H1 (cell line): ENCODE data around the gene ZNF593. TPM values are rescaled to one million over a fixed set of nuclear protein-coding genes. Genes with fewer than 3 reads are reported as not detected.

ENCODE experiments used
- CTCF ChIA-PET: fragments of 300-600 bp; sonication (Branson Sonifier 250); formaldehyde crosslinking; loops from one replicate; lab custom pipeline; 2021; ENCODE audit not compliant: partially characterized antibody; lab: Charles Lee
- POLR2A ChIA-PET: fragments of 300-600 bp; sonication (Branson Sonifier 250); formaldehyde crosslinking; loops from one replicate; lab custom pipeline; 2021; ENCODE audit warnings: inconsistent platforms; ENCODE audit not compliant: partially characterized antibody; lab: Charles Lee
- DNase-seq, 2 experiments: peaks; one replicate each; pipeline versions ENCODE4 v3.0.0 to v3.0.0-alpha.2; 2010 to 2022; ENCODE audit warnings: low spot score in 2 of 2, low read depth in 1 of 2, mixed read lengths in 1 of 2
- FAIRE-seq: peaks from 2 replicates; lab custom pipeline; 2011; peaks lifted over from hg19 to GRCh38; lab: Jason Lieb, UNC
- H2AFZ ChIP-seq: 2 replicates; pipeline ENCODE4 v1.8.1; 2012; ENCODE audit warnings: low read length, inconsistent platforms
- H2AK5ac ChIP-seq: 2 replicates; pipeline ENCODE4 v1.6.1; 2013; ENCODE audit warnings: low read depth, low read length
- H2BK120ac ChIP-seq: replicated peaks from 2 replicates; pipeline ENCODE3; 2013; ENCODE audit warnings: low read depth, low read length, inconsistent platforms
- H2BK12ac ChIP-seq: 2 replicates; pipeline ENCODE4 v1.6.1; 2013; ENCODE audit warnings: low read depth, low read length
- H2BK15ac ChIP-seq: 2 replicates; pipeline ENCODE4 v1.6.1; 2013; ENCODE audit warnings: low read length
- H2BK20ac ChIP-seq: 2 replicates; pipeline ENCODE4 v1.6.1; 2013; ENCODE audit warnings: low read length
- H2BK5ac ChIP-seq: 2 replicates; pipeline ENCODE4 v1.6.1; 2013; ENCODE audit warnings: low read depth, low read length
- H3K14ac ChIP-seq: 2 replicates; pipeline ENCODE4 v1.6.1; 2013; ENCODE audit warnings: inconsistent platforms; ENCODE audit not compliant: insufficient read length
- H3K18ac ChIP-seq: 2 replicates; pipeline ENCODE4 v1.6.1; 2013; ENCODE audit warnings: low read length; ENCODE audit errors: extremely low read depth
- H3K23ac ChIP-seq: 2 replicates; pipeline ENCODE4 v1.6.1; 2013; ENCODE audit warnings: inconsistent platforms; ENCODE audit not compliant: insufficient read length
- H3K23me2 ChIP-seq: 2 replicates; pipeline ENCODE4 v1.6.1; 2013; ENCODE audit warnings: low read depth, low read length
- H3K27ac ChIP-seq: 2 replicates; pipeline ENCODE4 v1.6.1; 2011; ENCODE audit warnings: low read depth, low read length, inconsistent platforms
- H3K27me3 ChIP-seq, 4 experiments: replicated peaks in 1 of 4; 1 replicate in 1 of 4; 2 replicates in 3 of 4; pipeline versions ENCODE4 v1.6.1 to v1.8.1; 2011 to 2013; ENCODE audit warnings: low read length in 3 of 4, mild to moderate bottlenecking in 3 of 4, inconsistent platforms in 2 of 4, mixed read lengths in 2 of 4, moderate library complexity in 1 of 4; ENCODE audit not compliant: control insufficient read depth in 3 of 4, insufficient read depth in 3 of 4; ENCODE audit errors: extremely low read depth in 1 of 4
- H3K36me3 ChIP-seq, 4 experiments: 2 replicates each; pipeline versions ENCODE4 v1.6.1 to v1.8.1; 2011 to 2013; ENCODE audit warnings: mild to moderate bottlenecking in 4 of 4, low read length in 3 of 4, moderate library complexity in 2 of 4, control low read depth in 1 of 4, inconsistent platforms in 1 of 4; ENCODE audit not compliant: insufficient read depth in 4 of 4, control insufficient read depth in 2 of 4
- H3K4ac ChIP-seq: replicated peaks from 2 replicates; pipeline ENCODE3; 2013; ENCODE audit warnings: low read length, low read depth, mixed read lengths, inconsistent platforms; ENCODE audit not compliant: insufficient read length
- H3K4me1 ChIP-seq, 4 experiments: replicated peaks in 1 of 4; 1 replicate in 1 of 4; 2 replicates in 3 of 4; pipeline versions ENCODE4 v1.6.1 to v1.8.1; 2011 to 2013; ENCODE audit warnings: low read length in 3 of 4, inconsistent platforms in 2 of 4, mixed read lengths in 1 of 4; ENCODE audit not compliant: insufficient read depth in 4 of 4, control insufficient read depth in 3 of 4
- H3K4me2 ChIP-seq, 2 experiments: 2 replicates each; pipeline versions ENCODE4 v1.6.1 to v1.8.1; 2011 to 2013; ENCODE audit warnings: low read depth in 2 of 2, low read length in 2 of 2, control low read depth in 1 of 2, inconsistent platforms in 1 of 2, mild to moderate bottlenecking in 1 of 2; ENCODE audit not compliant: insufficient read depth in 1 of 2
- H3K4me3 ChIP-seq, 4 experiments: fragments of 200-600, 300-600 bp in 1 of 4; sonication (generic), shearing (Covaris generic), sonication (Bioruptor Twin) in 1 of 4; 2 replicates each; pipeline versions ENCODE4 v1.5.1 to v1.8.1; 2011 to 2016; ENCODE audit warnings: low read length in 4 of 4, low read depth in 3 of 4, control low read depth in 2 of 4, inconsistent platforms in 2 of 4, mild to moderate bottlenecking in 2 of 4, mixed read lengths in 1 of 4, moderate library complexity in 1 of 4; ENCODE audit not compliant: insufficient read depth in 2 of 4; ENCODE audit errors: extremely low read depth in 1 of 4
- H3K56ac ChIP-seq: replicated peaks from 2 replicates; pipeline ENCODE3; 2013; ENCODE audit warnings: low read depth, mild to moderate bottlenecking, mixed read lengths, low read length, inconsistent platforms; ENCODE audit not compliant: insufficient read length
- H3K79me1 ChIP-seq: 2 replicates; pipeline ENCODE4 v1.6.1; 2013; ENCODE audit warnings: low read depth, low read length, control low read depth
- H3K79me2 ChIP-seq, 2 experiments: 2 replicates each; pipeline versions ENCODE4 v1.6.1 to v1.8.1; 2012 to 2013; ENCODE audit warnings: low read length in 2 of 2, mild to moderate bottlenecking in 2 of 2, inconsistent platforms in 1 of 2; ENCODE audit not compliant: insufficient read depth in 2 of 2, control insufficient read depth in 1 of 2
- H3K9ac ChIP-seq, 4 experiments: replicated peaks in 1 of 4; 1 replicate in 1 of 4; 2 replicates in 3 of 4; pipeline versions ENCODE4 v1.6.1 to v1.8.1; 2011 to 2013; ENCODE audit warnings: low read depth in 3 of 4, low read length in 3 of 4, control low read depth in 2 of 4, mild to moderate bottlenecking in 2 of 4, moderate library complexity in 2 of 4, inconsistent platforms in 1 of 4; ENCODE audit errors: extremely low read depth in 1 of 4
- H3K9me3 ChIP-seq, 2 experiments: 2 replicates each; pipeline versions ENCODE4 v1.6.1 to v1.8.1; 2012 to 2013; ENCODE audit warnings: mild to moderate bottlenecking in 2 of 2, moderate library complexity in 2 of 2, control low read depth in 1 of 2, inconsistent platforms in 1 of 2, low read depth in 1 of 2, low read length in 1 of 2, mixed read lengths in 1 of 2; ENCODE audit not compliant: insufficient read depth in 2 of 2
- H4K20me1 ChIP-seq, 2 experiments: replicated peaks in 1 of 2; 2 replicates each; pipeline versions ENCODE3 to v1.8.1; 2011 to 2013; ENCODE audit warnings: inconsistent platforms in 2 of 2, low read length in 2 of 2, mild to moderate bottlenecking in 1 of 2; ENCODE audit not compliant: insufficient read depth in 2 of 2, control insufficient read depth in 1 of 2
- H4K5ac ChIP-seq: 2 replicates; pipeline ENCODE4 v1.6.1; 2013; ENCODE audit warnings: low read length, low read depth, mixed read lengths, inconsistent platforms; ENCODE audit not compliant: insufficient read length
- H4K8ac ChIP-seq: 2 replicates; pipeline ENCODE4 v1.8.0; 2013; ENCODE audit warnings: mild to moderate bottlenecking, moderate library complexity, low read length, inconsistent platforms; ENCODE audit not compliant: insufficient read depth; ENCODE audit errors: extremely low read depth
- H4K91ac ChIP-seq: replicated peaks from 2 replicates; pipeline ENCODE3; 2013; ENCODE audit warnings: low read length, mixed read lengths, inconsistent platforms; ENCODE audit not compliant: insufficient read length
- ATF3 ChIP-seq: IDR thresholded peaks from 2 replicates; pipeline ENCODE4 v1.6.1; 2011; ENCODE audit warnings: low read depth, mild to moderate bottlenecking, low read length; ENCODE audit not compliant: insufficient read depth
- HDAC6 ChIP-seq: IDR thresholded peaks from one replicate; pipeline ENCODE4 v1.7.1; 2012; ENCODE audit warnings: low read depth, mild to moderate bottlenecking, inconsistent platforms, low read length, moderate library complexity
- JUND ChIP-seq: IDR thresholded peaks from 2 replicates; pipeline ENCODE4 v1.6.1; 2011; ENCODE audit warnings: mild to moderate bottlenecking, improper control_type of control experiment, low read length
- POLR2A ChIP-seq, 2 experiments: IDR thresholded peaks; 1 replicate in 1 of 2; 2 replicates in 1 of 2; pipeline ENCODE4 v1.6.1; 2011; ENCODE audit warnings: low read depth in 2 of 2, low read length in 2 of 2, mild to moderate bottlenecking in 2 of 2; ENCODE audit errors: control extremely low read depth in 1 of 2
- RAD21 ChIP-seq, 2 experiments: IDR thresholded peaks in 1 of 2; conservative IDR thresholded peaks in 1 of 2; 2 replicates each; pipeline ENCODE4 v1.6.1; 2011; ENCODE audit warnings: low read depth in 2 of 2, low read length in 2 of 2, improper control_type of control experiment in 1 of 2, inconsistent platforms in 1 of 2, mild to moderate bottlenecking in 1 of 2, moderate library complexity in 1 of 2
- RBBP5 ChIP-seq: IDR thresholded peaks from 2 replicates; pipeline ENCODE4 v1.7.1; 2012; ENCODE audit warnings: low read depth, mild to moderate bottlenecking, inconsistent platforms, low read length, moderate library complexity, borderline replicate concordance
- RFX5 ChIP-seq: IDR thresholded peaks from 2 replicates; pipeline ENCODE4 v1.6.1; 2011; ENCODE audit warnings: low read depth, low read length, improper control_type of control experiment, borderline replicate concordance
- SIRT6 ChIP-seq: IDR thresholded peaks from one replicate; pipeline ENCODE4 v1.7.1; 2012; ENCODE audit warnings: low read length, inconsistent platforms
- SIX5 ChIP-seq: IDR thresholded peaks from 2 replicates; pipeline ENCODE4 v1.6.1; 2011; ENCODE audit warnings: mild to moderate bottlenecking, low read depth, low read length
- SP1 ChIP-seq: IDR thresholded peaks from 2 replicates; pipeline ENCODE4 v1.6.1; 2011; ENCODE audit warnings: low read depth, low read length
- TAF7 ChIP-seq: optimal IDR thresholded peaks from 2 replicates; pipeline ENCODE3; 2011; ENCODE audit warnings: low read depth, mild to moderate bottlenecking, inconsistent platforms, low read length, moderate library complexity, borderline replicate concordance
- WGBS, 2 experiments: shearing (Covaris generic) in 1 of 2; methylation state at CpG; one replicate each; pipeline versions ENCODE4 v1.1.6 to v1.1.7; 2013 to 2015; ENCODE audit warnings: low lambda C conversion rate in 2 of 2, mixed read lengths in 2 of 2, inconsistent platforms in 1 of 2, low coverage in 1 of 2, missing lambda C conversion rate in 1 of 2; ENCODE audit not compliant: insufficient replicate concordance in 2 of 2, insufficient coverage in 1 of 2, insufficient read length in 1 of 2; ENCODE audit errors: extremely low coverage in 1 of 2, missing lambda C conversion rate in 1 of 2; 5-methylcytosine and 5-hydroxymethylcytosine counted together
- polyA plus RNA-seq, 7 experiments: library from polyadenylated mRNA; depleted of rRNA in 3 of 7; stranded (reverse) in 5 of 7; unstranded in 2 of 7; fragments of >200 nt in 5 of 7; fragments of 200-250 nt in 2 of 7; gene quantifications; 1 replicate in 5 of 7; 2 replicates in 1 of 7; 4 replicates in 1 of 7; pipeline versions ENCODE4 v1.2.1 to v1.2.3, GENCODE V29; 2011 to 2013; ENCODE audit warnings: missing spikeins in 2 of 7, mixed read lengths in 2 of 7
- total RNA-seq: library from RNA; stranded (reverse); fragmentation: NEBNext Ultra II Directional; extraction: Animal tissue kit (Norgen Biotek cat#: 25700); gene quantifications from 2 replicates; pipeline ENCODE4 v1.2.1, GENCODE V29; 2021

Gene ZNF593
- total and polyA plus RNA-seq, 2 of the 8 experiments (the other 6 are each of a cell fraction or from before 2014, with no cell fraction given) = 38.2 to 68.0 TPM

DNA sequence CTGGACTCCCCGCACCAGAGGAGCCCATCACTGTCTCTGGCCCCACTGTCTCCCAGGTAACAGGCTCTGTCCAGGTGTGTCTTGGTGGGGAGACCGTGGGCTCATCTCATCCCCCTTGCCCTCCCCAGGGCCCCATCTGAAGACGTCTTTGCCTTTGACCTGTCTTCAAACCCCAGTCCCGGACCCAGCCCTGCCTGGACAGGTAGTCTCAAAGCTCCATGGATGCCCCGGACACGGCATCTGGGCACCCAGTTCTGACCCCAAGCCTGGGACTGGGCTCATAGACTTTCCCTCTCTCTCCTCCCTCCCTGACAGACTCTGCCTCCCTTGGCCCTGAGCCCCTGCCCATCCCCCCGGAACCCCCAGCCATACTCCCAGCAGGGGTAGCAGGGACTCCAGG is 14.4 kb downstream of the ZNF593 start:
- Histone ChIP-seq H3K79me2 (no peaks in the 10 kb centered on the region), H3K23ac (no peak overlapping the region), H2BK120ac (no peak overlapping the region), H2BK20ac (no peak overlapping the region), H4K20me1 (peaks cover 0 to 2% of the 10 kb centered on the region in 2 experiments), H3K56ac (no peak overlapping the region), H3K14ac (no peak overlapping the region), H2AFZ (no peak overlapping the region), H3K18ac (no peak overlapping the region), H4K5ac (no peak overlapping the region)
- WGBS, 2 experiments = 83% methylated on average over 5 of the region's 7 CpGs; no CpG with 5 or more reads in 1 of the 2 experiments
- FAIRE-seq = no peak
- TF ChIP-seq JUND (no peak), SP1 (no peak), RBBP5 (no peak), ATF3 (no peak), POLR2A (IDR thresholded peaks at IDR 0.05; ENCODE audit: control extremely low read depth in 1 of 2, low read depth in 2 of 2, low read length in 2 of 2) (no peak), RFX5 (no peak), TAF7 (no peak), HDAC6 (no peak), RAD21 (IDR thresholded peaks at IDR 0.05 in 1 of 2, conservative IDR thresholded peaks at IDR 0.05 in 1 of 2; ENCODE audit: low read depth in 2 of 2, low read length in 2 of 2) (no peak), SIRT6 (no peak), SIX5 (no peak)
- TF ChIP-seq, all 59 proteins: peak for 0
- Histone ChIP-seq H3K4ac (no peak overlapping the region), H4K8ac (no peak overlapping the region), H3K9me3 (no peaks in the 10 kb centered on the region), H3K4me1 (no peaks in the 10 kb centered on the region), H3K27me3 (no peaks in the 10 kb centered on the region), H3K9ac (no peak overlapping the region), H3K4me2 (no peak overlapping the region), H3K4me3 (no peak overlapping the region), H3K79me1 (no peaks in the 10 kb centered on the region), H3K36me3 (peaks cover 0 to 4% (median 3%) of the 10 kb centered on the region in 4 experiments; a peak in 4 of 8 replicates), H4K91ac (no peak overlapping the region), H2AK5ac (no peak overlapping the region), H3K23me2 (no peaks in the 10 kb centered on the region), H2BK12ac (no peak overlapping the region), H3K27ac (no peak overlapping the region), H2BK15ac (no peak overlapping the region), H2BK5ac (no peak overlapping the region)
- DNase-seq = no peak
- ChIA-PET CTCF (interaction anchor here (1.5 to 12.6 kb wide), 3 partner anchors 10 to 137 kb away, joined by 4 to 159 read pairs (median 7); partner anchors contain the start of genes C1orf232, CEP85, CNKSR1 and ZNF593), POLR2A (interaction anchor here (0.8 kb wide), 1 partner anchor 21 kb away, joined by 5 read pairs; no protein-coding TSS in a partner anchor)
